IMR-90 (cell line): ENCODE data around the gene KATNB1.
"Not testable (repeated sequence)": the region's sequence is repeated elsewhere in the genome, so short reads cannot be mapped to it uniquely, and the experiment has no call there.

ENCODE experiments used
- CTCF ChIP-seq: conservative IDR thresholded peaks from 2 replicates; pipeline ENCODE4 v1.5.1; 2012; ENCODE audit warnings: mild to moderate bottlenecking, low read depth, low read length, improper control_type of control experiment
- POLR2A ChIP-seq: IDR thresholded peaks from 2 replicates; pipeline ENCODE4 v1.6.1; 2012; ENCODE audit warnings: mild to moderate bottlenecking, low read depth, low read length
- SMC3 ChIP-seq: fragments of 150-350 bp; IDR thresholded peaks from 2 replicates; pipeline ENCODE4 v1.6.1; 2016; ENCODE audit warnings: low read depth, mild to moderate bottlenecking, antibody characterized with exemption, low read length, moderate library complexity

GRCh38 chr16:57796014-57796413, 60.4 kb downstream of the KATNB1 start:
- TF ChIP-seq CTCF, SMC3, POLR2A: not testable (repeated sequence)
